ENCODE measurements around the gene TMEM63B.
A peak's percentile ranks its signal among the peaks of the same experiment; 100 is the strongest.

The TMEM63B gene

DNA sequence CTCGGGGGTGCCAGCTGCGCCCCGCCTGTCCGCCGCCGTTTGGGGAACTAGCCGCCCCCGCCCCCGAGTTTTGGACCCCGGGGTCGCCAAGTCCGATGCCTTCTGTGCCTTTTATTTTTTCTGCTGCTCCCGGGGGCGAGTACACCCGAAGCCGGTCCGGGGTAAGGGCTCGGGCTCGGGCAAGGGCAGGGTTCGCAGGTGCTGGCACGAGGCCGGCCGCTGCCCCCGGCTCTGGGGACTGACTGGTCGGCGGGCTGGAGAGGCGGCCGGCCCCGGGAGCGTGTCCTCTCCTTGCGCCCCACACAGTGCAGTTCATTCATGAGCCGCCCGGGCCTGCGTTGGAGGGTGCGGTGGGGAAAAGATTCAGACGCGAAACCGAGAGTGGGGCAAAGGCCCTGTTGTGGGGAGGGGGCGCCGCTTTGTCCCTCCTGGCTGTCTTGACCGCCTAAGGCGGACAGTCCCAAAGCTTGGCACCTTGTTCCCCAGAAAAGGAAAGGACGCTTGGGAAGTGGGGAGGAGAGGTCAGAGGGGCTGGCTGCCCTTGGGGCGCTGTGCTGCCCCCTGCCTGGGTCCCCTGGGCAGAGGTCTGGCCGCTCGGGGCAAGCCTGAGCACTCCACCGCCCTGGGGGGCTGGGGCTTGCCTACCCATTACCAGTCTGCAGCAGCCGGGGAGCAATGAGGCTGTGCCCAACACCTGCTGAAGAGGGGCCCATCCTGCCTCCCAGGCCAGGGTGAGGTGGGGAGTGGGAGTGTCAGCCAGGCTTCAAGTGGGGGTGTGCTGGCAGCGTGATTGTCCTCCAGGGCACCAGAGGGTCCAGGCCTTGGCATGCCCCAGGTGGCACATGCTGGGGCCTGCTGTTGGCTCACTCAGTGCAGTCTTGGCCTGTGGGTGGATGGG lies 915 bp downstream of the TMEM63B start:
- ChIA-PET CTCF (interaction anchor here (2.6 kb wide), 1 partner anchor 28 kb away, joined by 9 read pairs; no protein-coding TSS in a partner anchor), POLR2A (no interaction called here)
- DNase-seq (ENCODE audit: low read depth, low spot score) = no peak
- H3K4me3 ChIP-seq (ENCODE audit: low read depth, low read length) = peak overlapping the region; percentile 82
- TF ChIP-seq, protein P1, sequence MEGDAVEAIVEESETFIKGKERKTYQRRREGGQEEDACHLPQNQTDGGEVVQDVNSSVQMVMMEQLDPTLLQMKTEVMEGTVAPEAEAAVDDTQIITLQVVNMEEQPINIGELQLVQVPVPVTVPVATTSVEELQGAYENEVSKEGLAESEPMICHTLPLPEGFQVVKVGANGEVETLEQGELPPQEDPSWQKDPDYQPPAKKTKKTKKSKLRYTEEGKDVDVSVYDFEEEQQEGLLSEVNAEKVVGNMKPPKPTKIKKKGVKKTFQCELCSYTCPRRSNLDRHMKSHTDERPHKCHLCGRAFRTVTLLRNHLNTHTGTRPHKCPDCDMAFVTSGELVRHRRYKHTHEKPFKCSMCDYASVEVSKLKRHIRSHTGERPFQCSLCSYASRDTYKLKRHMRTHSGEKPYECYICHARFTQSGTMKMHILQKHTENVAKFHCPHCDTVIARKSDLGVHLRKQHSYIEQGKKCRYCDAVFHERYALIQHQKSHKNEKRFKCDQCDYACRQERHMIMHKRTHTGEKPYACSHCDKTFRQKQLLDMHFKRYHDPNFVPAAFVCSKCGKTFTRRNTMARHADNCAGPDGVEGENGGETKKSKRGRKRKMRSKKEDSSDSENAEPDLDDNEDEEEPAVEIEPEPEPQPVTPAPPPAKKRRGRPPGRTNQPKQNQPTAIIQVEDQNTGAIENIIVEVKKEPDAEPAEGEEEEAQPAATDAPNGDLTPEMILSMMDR (IDR thresholded peaks at IDR 0.05; ENCODE audit: insufficient read depth, low read length, missing control alignments) = peak; percentile 6

DNA sequence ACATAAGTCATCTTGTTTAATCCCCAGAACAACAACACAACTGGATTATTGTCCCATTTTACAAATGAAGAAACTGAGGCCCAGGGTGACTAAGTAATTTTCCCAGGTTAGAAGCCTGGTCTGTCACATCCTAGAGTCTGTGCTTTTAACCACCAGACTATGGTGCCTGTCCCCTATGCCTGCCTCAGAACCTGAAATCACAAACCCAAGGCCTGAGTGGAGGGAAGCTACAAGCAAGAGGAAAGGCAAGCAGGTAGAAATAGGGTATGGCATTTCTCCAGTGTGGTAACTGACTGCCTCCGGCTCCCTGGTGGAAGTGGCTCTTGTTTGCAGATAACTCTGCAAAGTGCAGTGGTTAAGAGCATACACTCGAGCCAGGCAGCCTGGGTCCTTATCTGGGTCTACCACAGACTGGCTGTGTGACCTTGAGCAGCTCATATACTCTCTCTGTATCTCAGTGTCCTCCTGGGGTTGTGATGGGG lies 2.5 kb downstream of the TMEM63B start:
- ChIA-PET POLR2A (interaction anchor here (0.7 kb wide), 2 partner anchors 183 to 463 kb away, joined by 3 read pairs; partner anchors contain the start of gene AARS2), CTCF (interaction anchor here (1.0 to 2.6 kb wide), 4 partner anchors 21 to 43 kb away, joined by 3 to 9 read pairs (median 6); no protein-coding TSS in a partner anchor)
- H3K4me3 ChIP-seq (ENCODE audit: low read depth, low read length) = no peak overlapping the region
- DNase-seq (ENCODE audit: low read depth, low spot score) = no peak
- TF ChIP-seq, protein P1 (IDR thresholded peaks at IDR 0.05; ENCODE audit: insufficient read depth, low read length, missing control alignments) = no peak

DNA sequence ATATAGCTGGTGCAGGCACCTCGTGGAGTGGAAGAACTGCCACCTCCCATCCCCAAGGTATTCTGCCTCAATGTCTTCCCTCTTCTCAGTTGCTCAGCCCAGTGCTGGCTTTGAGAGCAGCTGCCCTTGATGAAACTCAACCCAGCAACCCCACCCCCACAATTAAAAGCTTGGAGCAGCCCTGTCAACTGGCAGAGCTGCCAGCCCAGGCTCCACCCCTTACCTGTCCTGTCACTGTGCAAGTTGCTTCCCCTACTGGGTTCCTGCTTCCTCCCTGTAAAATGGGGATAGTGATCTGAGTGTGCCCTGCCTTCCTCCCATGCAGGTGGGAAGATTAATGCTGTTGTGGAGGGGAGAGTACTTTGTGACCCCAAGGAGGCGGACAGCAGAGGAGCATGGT lies 4.5 kb downstream of the TMEM63B start:
- POLR2A ChIA-PET = interaction anchor here (0.6 to 1.6 kb wide), 2 partner anchors 10 to 105 kb away, joined by 3 read pairs; no protein-coding TSS in a partner anchor
- TF ChIP-seq, protein P1 (IDR thresholded peaks at IDR 0.05; ENCODE audit: insufficient read depth, low read length, missing control alignments) = no peak
- H3K4me3 ChIP-seq (ENCODE audit: low read depth, low read length) = no peak overlapping the region
- CTCF ChIA-PET = interaction anchor here (0.9 to 3.2 kb wide), 12 partner anchors 12 to 181 kb away, joined by 3 to 17 read pairs (median 4); partner anchors contain the start of gene AARS2
- DNase-seq (ENCODE audit: low read depth, low spot score) = no peak

DNA sequence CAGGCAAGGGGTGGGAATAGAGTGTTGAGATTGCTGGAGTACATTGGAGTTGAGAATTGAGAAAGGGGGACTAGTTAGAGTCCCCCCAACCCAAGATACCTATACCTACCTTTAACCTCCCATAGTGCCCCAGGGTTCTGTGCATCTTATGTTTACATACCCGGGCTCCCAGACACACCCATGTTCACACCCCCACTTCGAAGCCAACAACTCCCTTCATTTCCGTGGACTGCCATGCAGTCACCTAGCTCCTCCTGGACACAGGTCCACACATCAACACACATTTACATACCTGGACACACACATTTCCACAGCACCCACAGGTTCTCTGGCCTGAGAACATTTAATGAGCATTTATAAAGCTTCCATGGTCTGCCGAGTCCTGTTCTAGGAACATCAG lies 5.1 kb downstream of the TMEM63B start:
- ChIA-PET CTCF (interaction anchor here (0.9 to 3.2 kb wide), 13 partner anchors 12 to 524 kb away, joined by 3 to 17 read pairs (median 4); no protein-coding TSS in a partner anchor), POLR2A (interaction anchor here (1.6 kb wide), 1 partner anchor 9 kb away, joined by 3 read pairs; no protein-coding TSS in a partner anchor)
- TF ChIP-seq, protein P1 (IDR thresholded peaks at IDR 0.05; ENCODE audit: insufficient read depth, low read length, missing control alignments) = no peak
- H3K4me3 ChIP-seq (ENCODE audit: low read depth, low read length) = no peak overlapping the region
- DNase-seq (ENCODE audit: low read depth, low spot score) = no peak

DNA sequence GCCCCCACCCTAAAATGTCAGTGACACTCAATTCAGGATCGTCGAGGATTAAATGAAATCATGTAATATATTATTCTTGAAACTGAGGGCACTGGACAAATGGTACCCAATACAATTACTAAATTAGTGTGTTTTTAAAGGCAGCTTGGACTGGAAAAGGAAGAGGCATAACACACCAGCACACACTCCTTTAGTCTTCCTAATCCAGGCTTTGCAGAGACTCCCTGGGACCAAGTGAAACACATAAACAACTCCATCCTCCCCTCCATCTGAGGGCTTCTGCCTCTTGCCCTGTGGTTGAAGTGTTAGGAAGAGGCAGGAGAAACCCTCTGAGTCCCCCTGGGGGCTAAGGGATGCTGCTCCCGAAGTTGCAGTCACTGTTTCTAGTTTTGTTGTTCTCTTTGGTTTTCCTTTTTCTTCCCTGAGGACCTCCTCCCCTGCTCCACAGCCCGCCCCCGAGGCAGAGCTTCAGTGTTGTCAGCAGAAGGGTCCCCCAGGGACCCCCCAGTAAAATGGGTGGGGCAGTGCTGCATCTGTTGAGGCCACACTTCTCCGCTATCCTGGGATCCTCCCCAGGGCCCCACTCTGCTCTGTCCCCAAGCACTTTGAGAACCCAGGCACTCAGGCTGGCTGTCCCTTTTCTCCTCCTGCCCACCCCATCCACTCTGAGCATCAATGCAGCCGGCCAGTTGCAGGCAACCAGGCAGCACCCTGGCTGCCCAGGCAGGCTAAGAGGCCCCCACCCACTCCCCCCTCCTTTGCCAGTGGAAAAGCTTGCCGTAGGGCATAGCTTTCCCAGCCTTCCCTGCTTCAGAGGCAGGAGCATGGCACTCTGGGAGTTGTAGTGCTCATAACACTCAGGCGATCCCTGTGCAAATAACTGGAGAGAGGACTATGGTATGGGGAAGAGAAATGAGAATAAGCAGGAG lies 5.9 kb downstream of the TMEM63B start:
- H3K4me3 ChIP-seq (ENCODE audit: low read depth, low read length) = no peak overlapping the region
- POLR2A ChIA-PET = no interaction called here
- DNase-seq (ENCODE audit: low read depth, low spot score) = no peak
- CTCF ChIA-PET = interaction anchor here (0.7 to 3.2 kb wide), 11 partner anchors 11 to 525 kb away, joined by 3 to 17 read pairs (median 4); no protein-coding TSS in a partner anchor
- TF ChIP-seq, protein P1 (IDR thresholded peaks at IDR 0.05; ENCODE audit: insufficient read depth, low read length, missing control alignments) = peak; percentile 7

Data from AG04449 (cell line).